Rectal smooth muscle tissue (tissue), 1 donor: ENCODE measurements around the gene KIAA1210.
"Not testable (repeated sequence)": the region's sequence is repeated elsewhere in the genome, so short reads cannot be mapped to it uniquely, and the experiment has no call there.

ENCODE experiments used
- H3K27ac ChIP-seq: one replicate; pipeline ENCODE4 v1.7.0; 2013; ENCODE audit warnings: low read depth, low read length, inconsistent platforms
- H3K27me3 ChIP-seq: one replicate; pipeline ENCODE4 v1.7.0; 2013; ENCODE audit warnings: low read length; ENCODE audit not compliant: control insufficient read depth, insufficient read depth
- H3K36me3 ChIP-seq: one replicate; pipeline ENCODE4 v1.7.0; 2013; ENCODE audit warnings: low read length; ENCODE audit not compliant: control insufficient read depth, insufficient read depth
- H3K4me1 ChIP-seq: one replicate; pipeline ENCODE4 v1.7.0; 2013; ENCODE audit warnings: low read length; ENCODE audit not compliant: control insufficient read depth, insufficient read depth
- H3K4me3 ChIP-seq: one replicate; pipeline ENCODE4 v1.7.0; 2013; ENCODE audit warnings: low read length
- H3K9ac ChIP-seq: one replicate; pipeline ENCODE4 v1.7.0; 2013; ENCODE audit warnings: low read length

Gene KIAA1210

DNA sequence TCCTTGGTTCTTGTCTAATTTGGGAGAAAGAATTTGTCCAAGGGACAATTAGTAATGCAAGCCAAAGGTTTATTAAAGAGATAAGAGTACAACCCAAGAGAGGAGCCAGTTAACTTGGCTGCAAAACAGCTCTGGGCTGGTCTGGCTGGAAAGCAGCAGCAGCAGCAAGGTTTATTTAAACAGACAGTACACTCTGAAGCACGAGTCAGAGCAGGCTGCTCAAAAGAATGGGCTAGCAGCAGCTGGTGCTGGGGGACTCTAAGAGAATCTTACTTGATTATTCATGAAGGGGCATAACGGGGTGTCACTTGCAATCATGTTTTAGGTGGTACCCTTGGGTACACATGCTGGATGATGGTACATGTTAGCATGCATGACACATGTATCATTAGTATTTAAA is 71.9 kb downstream of the KIAA1210 start:
- Histone ChIP-seq H3K27ac (no peak overlapping the region), H3K27me3 (no peaks in the 10 kb centered on the region), H3K36me3 (no peaks in the 10 kb centered on the region), H3K4me3 (no peak overlapping the region), H3K4me1 (no peaks in the 10 kb centered on the region), H3K9ac (no peak overlapping the region)

DNA sequence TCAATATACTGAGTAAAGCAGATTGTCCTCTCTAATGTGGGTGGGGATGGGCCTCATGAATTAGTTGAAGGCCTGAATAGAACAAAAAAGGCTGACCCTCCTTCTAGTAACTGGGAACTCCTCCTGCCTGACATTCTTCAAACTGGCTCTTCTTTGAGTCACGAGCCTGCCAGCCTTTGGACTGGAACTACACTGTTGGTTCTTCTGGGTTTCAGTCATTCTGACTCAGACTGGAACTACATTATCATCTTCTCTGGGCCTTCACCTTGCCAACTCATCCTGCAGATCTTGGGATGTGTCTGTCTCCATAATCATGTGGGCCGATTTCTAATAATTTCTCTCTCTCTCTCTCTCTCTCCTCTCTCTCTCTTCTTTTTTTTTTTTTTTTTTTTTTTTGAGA is 81.7 kb downstream of the KIAA1210 start:
- H3K36me3 ChIP-seq: no peaks in the 10 kb centered on the region
- no peaks in the 10 kb centered on the region for H3K27me3 ChIP-seq
- H3K4me1 ChIP-seq: peaks cover 2% of the 10 kb centered on the region
- H3K9ac ChIP-seq: no peak overlapping the region
- no peak overlapping the region for H3K27ac ChIP-seq
- H3K4me3 ChIP-seq: no peak overlapping the region

DNA sequence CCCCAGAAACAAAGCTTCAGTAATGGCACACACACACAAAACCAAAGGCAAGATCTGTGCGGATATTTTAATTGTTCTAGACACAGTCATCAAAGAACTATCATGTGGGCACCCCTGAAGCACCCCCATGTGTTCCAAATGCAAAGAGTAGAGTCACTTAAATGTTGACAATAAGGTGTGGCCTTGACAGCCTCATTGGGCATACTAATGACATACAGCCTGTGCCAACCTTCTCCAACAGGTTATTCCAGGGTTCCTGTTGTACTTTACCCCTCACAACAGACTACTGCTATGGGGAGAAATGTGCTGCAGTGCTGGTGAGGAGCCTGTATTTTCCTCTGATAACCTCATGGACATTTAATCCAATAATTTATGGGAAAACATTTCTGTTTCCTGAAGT is 84.6 kb downstream of the KIAA1210 start:
- peaks cover 6% of the 10 kb centered on the region for H3K4me1 ChIP-seq
- no peak overlapping the region for H3K4me3 ChIP-seq
- H3K27ac ChIP-seq: no peak overlapping the region
- no peaks in the 10 kb centered on the region for H3K27me3 ChIP-seq
- no peak overlapping the region for H3K9ac ChIP-seq
- no peaks in the 10 kb centered on the region for H3K36me3 ChIP-seq

DNA sequence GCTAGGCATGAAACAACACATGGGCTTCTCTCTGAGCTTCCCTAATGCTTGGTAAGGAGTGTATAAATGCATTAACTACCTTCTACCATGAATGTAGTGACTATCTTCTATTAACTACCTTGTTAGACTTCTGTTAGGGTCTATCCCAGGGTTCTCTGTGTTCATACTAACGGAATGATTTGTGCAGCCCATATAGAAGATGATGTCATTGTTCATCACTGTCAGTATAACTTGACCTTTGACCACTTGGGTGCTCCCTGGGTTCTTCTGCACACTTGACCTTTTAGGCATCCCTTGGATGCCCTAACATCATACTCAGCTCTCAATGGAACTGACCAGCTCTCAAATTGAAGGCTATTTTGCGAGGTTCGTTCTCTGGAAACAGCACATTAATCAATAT is 85.6 kb downstream of the KIAA1210 start:
- peaks cover 6% of the 10 kb centered on the region for H3K4me1 ChIP-seq
- no peak overlapping the region for H3K27ac ChIP-seq
- no peak overlapping the region for H3K9ac ChIP-seq
- no peak overlapping the region for H3K4me3 ChIP-seq
- no peaks in the 10 kb centered on the region for H3K36me3 ChIP-seq
- no peaks in the 10 kb centered on the region for H3K27me3 ChIP-seq

DNA sequence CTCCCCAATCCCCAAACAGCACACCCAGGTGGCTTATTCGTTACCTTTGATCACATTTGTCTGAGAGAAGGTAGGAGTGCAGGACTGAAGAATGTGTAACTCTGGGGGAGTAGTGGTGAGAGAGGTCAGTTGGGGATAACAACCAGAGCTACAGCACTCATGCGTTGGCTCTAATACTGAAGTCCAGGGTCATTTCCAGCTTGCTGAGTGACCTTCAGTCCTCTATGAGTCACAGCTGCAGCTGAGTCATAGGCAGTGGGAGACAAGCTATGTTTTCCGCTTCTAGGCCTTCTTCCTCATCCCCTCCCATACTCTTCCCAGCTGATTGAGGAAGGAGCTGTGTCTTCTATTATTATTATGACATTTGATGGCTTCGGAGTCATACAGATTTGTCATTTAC is 86.4 kb downstream of the KIAA1210 start:
- Histone ChIP-seq H3K36me3 (no peaks in the 10 kb centered on the region), H3K4me3 (no peak overlapping the region), H3K9ac (no peak overlapping the region), H3K27me3 (no peaks in the 10 kb centered on the region), H3K27ac (no peak overlapping the region), H3K4me1 (peaks cover 6% of the 10 kb centered on the region)

DNA sequence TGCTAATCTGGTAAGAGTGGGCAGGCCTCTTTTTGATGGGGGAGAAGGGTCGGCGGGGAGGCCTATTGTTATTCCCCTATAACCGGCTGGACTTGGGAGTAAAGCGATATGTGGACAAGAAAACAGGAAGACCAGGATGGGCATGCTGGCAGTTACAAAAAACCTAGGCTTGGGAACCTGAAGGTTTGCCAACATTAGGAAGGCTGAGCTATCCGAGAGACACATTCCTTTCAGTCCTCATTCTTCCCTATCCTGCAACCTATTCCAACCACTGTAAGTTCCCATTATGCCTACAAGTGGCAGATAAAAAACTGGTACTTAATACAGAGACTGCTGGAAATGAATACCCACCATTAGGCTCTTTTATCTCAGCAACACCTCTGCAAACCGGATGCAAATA is 87.2 kb downstream of the KIAA1210 start:
- no peaks in the 10 kb centered on the region for H3K36me3 ChIP-seq
- no peaks in the 10 kb centered on the region for H3K27me3 ChIP-seq
- no peak overlapping the region for H3K9ac ChIP-seq
- H3K4me1 ChIP-seq: peaks cover 6% of the 10 kb centered on the region
- no peak overlapping the region for H3K4me3 ChIP-seq
- no peak overlapping the region for H3K27ac ChIP-seq

DNA sequence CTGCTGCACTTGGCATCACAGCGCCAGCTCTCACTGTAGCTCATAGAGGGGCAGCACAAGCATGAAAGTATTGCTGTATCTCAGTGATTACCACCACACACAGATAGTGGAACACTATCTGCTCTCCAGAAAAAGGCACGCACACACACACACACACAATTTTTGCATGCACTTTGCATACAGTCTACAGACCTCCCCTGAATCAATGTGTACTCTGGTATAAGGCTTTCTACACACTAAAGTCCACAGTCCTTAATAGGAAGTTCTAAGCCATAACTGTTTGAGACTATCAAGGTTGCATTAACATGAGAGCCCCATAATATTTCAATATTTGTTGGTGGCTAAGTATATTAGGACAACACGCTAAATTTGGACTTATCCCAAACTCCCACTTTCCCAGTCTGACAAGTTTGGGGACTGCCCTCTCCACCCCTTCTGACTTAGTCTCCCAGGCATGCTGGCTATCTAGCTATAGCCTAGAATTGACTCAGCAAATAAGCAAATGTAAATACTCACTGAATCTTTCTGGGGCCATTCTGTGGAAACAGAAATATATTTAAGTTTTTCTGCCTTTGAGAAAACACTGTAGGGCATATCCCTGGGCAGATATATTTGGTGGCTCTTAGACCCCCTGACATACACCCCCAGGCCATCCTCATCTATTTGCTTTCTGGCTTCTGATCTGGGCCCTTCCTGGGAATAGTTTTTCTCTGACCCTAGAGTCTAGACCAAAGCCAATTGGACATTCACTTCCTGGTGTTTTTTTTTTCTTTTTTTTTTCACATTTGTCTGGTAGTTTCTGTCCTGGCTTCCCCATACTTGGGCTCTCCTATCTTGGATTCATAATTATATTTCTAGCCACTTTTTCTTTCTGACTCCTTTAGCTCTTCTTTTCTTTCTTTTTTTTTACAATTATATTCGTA is 91.2 kb downstream of the KIAA1210 start:
- no peaks in the 10 kb centered on the region for H3K27me3 ChIP-seq
- H3K4me1 ChIP-seq: peaks cover 6% of the 10 kb centered on the region
- H3K9ac ChIP-seq: no peak overlapping the region
- no peak overlapping the region for H3K27ac ChIP-seq
- no peak overlapping the region for H3K4me3 ChIP-seq
- H3K36me3 ChIP-seq: no peaks in the 10 kb centered on the region

DNA sequence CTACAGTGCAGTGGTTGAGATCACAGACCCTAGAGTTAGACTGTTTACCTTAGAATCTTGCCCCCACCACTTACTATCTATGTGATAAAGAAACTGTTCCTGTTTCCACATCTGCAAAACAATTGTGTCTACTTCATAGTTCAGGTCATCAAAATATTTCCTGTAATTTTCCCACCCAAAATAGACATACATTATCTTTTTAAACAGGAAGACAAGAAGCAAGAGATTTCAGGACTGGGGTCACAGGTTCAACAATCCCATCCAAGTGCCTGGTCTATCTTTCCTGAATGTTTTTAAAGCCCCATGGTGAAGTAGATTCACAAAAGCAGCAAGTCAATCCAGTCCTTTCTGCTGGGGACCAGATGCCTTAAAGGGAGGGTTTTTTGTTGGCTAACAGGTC is 96.6 kb downstream of the KIAA1210 start:
- Histone ChIP-seq H3K27me3 (no peaks in the 10 kb centered on the region), H3K4me3 (no peak overlapping the region), H3K9ac (no peak overlapping the region), H3K4me1 (no peaks in the 10 kb centered on the region), H3K27ac (no peak overlapping the region), H3K36me3 (no peaks in the 10 kb centered on the region)

DNA sequence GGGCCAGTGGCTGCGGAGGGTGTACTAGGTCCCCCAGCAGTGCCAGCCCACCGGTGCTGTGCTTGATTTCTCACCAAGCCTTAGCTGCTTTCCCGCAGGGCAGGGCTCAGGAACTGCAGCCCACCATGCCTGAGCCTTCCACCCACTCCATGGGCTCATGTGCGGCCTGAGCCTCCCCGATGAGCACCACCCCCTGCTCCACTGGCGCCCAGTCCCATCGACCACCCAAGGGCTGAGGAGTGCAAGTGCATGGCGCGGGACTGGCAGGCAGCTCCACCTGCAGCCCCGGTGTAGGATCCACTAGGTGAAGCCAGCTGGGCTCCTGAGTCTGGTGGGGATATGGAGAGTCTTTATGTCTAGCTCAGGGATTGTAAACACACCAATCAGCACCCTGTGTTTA is 98.0 kb downstream of the KIAA1210 start:
- H3K36me3 ChIP-seq, H3K9ac ChIP-seq, H3K4me1 ChIP-seq, H3K4me3 ChIP-seq, H3K27me3 ChIP-seq, H3K27ac ChIP-seq: not testable (repeated sequence)

DNA sequence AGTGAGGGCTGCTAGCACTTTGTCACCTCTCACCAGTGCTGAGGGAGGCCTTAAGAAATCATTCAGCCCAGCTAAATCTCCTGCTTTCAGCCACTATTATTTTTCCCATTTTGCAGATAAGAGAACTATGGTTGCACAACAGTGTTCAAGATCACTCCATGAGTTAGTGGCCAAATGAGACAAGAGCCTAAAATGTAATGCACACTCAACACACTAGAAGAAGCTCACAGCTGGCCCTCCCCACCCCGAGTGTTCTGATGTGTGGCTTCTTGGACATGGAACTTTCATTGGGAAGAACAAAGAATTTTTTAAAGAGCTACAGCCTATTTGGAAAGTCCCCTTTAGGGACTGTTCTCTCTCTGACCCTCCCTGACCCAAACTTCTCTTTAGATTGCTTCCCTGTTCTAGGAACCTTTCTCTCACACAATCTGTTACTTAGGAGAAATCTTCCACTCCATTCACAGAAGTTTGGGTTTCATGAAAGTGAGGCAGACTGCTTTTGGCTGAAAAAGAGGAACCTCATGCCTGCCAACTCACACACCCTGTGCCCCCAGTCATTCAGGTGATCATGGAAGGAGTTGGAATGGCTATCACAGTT is 98.8 kb downstream of the KIAA1210 start:
- Histone ChIP-seq H3K9ac (no peak overlapping the region), H3K4me3 (no peak overlapping the region), H3K27me3 (no peaks in the 10 kb centered on the region), H3K4me1 (no peaks in the 10 kb centered on the region), H3K27ac (no peak overlapping the region), H3K36me3 (no peaks in the 10 kb centered on the region)
